ENCODE data around the gene NKX2-4. TPM values are rescaled to one million over a fixed set of nuclear protein-coding genes. Genes with fewer than 3 reads are reported as not detected.
"Not testable (repeated sequence)": the region's sequence is repeated elsewhere in the genome, so short reads cannot be mapped to it uniquely, and the experiment has no call there.

NKX2-4 gene
- polyA plus RNA-seq, 1 donor = not detected

- Histone ChIP-seq H3K27ac (ENCODE audit: low read length) (no peak overlapping the region), H3K4me1 (ENCODE audit: control insufficient read depth, insufficient read depth, low read length) (no peaks in the 10 kb centered on the region), H3K9me3 (ENCODE audit: control insufficient read depth, low read depth, low read length) (no peaks in the 10 kb centered on the region), H3K27me3 (ENCODE audit: control insufficient read depth, insufficient read depth, low read length) (no peaks in the 10 kb centered on the region), H3K36me3 (ENCODE audit: control insufficient read depth, insufficient read depth, low read length) (no peaks in the 10 kb centered on the region), H3K4me3 (ENCODE audit: low read length) (no peak overlapping the region)
- DNase-seq = no peak
- WGBS (ENCODE audit: insufficient coverage, low lambda C conversion rate) = 100% methylated on average over 1 of the region's 4 CpGs
These were observed 24.4 kb upstream of the NKX2-4 start for GRCh38 chr20:21421601-21422236.

DNA sequence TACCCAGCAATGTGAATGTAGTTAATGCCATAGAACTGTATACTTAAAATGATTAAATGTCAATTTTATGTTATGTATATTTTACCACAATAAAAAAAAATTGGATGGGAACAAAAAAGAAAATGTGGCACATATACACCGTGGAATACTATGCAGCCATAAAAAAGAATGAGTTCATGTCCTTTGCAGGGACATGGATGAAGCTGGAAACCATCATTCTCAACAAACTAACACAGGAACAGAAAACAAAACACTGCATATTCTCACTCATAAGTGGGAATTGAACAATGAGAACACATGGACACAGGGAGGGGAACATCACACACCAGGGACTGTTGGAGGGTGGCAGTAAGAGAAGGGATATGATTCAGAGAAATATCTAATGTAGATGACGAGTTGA lies 21.8 kb upstream of the NKX2-4 start:
- H3K9me3 ChIP-seq (ENCODE audit: control insufficient read depth, low read depth, low read length); H3K36me3 ChIP-seq (ENCODE audit: control insufficient read depth, insufficient read depth, low read length); H3K4me3 ChIP-seq (ENCODE audit: low read length); H3K27me3 ChIP-seq (ENCODE audit: control insufficient read depth, insufficient read depth, low read length); H3K4me1 ChIP-seq (ENCODE audit: control insufficient read depth, insufficient read depth, low read length); DNase-seq; H3K27ac ChIP-seq (ENCODE audit: low read length): not testable (repeated sequence)
- WGBS (ENCODE audit: insufficient coverage, low lambda C conversion rate) = no CpG with 5 or more reads among the region's 2 CpGs

DNA sequence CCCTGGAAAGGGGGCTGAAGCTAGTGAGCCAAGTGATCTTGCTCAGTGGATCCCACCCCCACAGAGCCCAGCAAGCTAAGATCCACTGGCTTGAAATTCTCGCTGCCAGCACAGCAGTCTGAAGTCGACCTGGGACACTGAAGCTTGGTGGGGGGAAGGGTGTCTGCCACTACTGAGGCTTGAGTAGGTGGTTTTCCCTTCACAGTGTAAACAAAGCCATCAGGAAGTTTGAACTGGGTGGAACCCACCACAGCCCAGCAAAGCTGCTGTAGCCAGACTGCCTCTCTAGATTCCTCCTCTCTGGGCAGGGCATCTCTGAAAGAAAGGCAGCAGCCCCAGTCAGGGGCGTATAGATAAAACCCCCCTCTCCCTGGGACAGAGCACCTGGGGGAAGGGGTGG lies 16.7 kb upstream of the NKX2-4 start:
- not testable (repeated sequence) for H3K36me3 ChIP-seq (ENCODE audit: control insufficient read depth, insufficient read depth, low read length); H3K27me3 ChIP-seq (ENCODE audit: control insufficient read depth, insufficient read depth, low read length); H3K27ac ChIP-seq (ENCODE audit: low read length); H3K9me3 ChIP-seq (ENCODE audit: control insufficient read depth, low read depth, low read length); H3K4me1 ChIP-seq (ENCODE audit: control insufficient read depth, insufficient read depth, low read length); DNase-seq; H3K4me3 ChIP-seq (ENCODE audit: low read length)
- WGBS (ENCODE audit: insufficient coverage, low lambda C conversion rate) = no CpG with 5 or more reads among the region's 3 CpGs

DNA sequence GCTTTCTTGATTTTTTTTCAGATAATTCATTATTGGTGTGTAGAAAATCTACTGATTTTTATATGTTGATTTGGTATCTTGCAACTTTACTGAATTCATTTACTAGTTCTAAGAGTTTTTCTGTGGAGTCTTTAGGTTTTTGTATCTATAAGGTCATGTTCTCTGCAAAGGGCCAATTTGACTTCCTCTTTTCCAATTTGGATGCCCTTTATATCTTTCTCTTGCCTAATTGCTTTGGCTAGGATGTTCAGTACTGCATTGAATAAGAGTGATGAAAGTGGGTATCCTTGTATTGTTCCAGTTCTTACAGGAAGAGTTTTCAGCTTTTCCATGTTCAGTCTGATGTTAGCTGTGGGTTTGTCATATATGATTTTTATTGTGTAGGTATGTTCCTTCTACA lies 14.4 kb upstream of the NKX2-4 start:
- H3K27me3 ChIP-seq (ENCODE audit: control insufficient read depth, insufficient read depth, low read length) = no peaks in the 10 kb centered on the region
- H3K36me3 ChIP-seq (ENCODE audit: control insufficient read depth, insufficient read depth, low read length) = no peaks in the 10 kb centered on the region
- H3K27ac ChIP-seq (ENCODE audit: low read length) = no peak overlapping the region
- H3K9me3 ChIP-seq (ENCODE audit: control insufficient read depth, low read depth, low read length) = no peaks in the 10 kb centered on the region
- no peak overlapping the region for H3K4me3 ChIP-seq (ENCODE audit: low read length)
- DNase-seq = no peak
- H3K4me1 ChIP-seq (ENCODE audit: control insufficient read depth, insufficient read depth, low read length) = no peaks in the 10 kb centered on the region

DNA sequence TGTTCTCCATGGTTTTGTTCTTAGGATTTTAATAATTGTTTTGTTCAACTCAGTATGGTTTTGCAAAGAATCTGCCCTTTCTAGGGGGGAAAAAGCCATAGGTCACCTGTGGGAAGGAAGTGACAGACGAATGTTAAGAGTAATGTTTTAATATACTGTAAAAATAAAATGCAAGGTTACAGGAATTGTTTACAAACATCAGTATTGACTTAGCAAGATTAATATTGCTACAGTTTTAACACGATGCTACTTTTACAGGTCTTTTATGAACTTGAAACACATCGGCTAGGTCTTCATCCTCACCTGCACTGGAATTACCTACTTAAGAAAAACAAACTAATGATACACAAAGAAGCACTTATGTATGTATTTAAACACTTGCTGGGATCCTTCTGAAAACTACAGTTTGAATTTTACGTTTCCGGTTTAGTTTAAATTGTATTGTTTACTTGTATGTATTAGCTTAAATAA lies 1.7 kb upstream of the NKX2-4 start:
- Histone ChIP-seq H3K4me3 (ENCODE audit: low read length) (no peak overlapping the region), H3K4me1 (ENCODE audit: control insufficient read depth, insufficient read depth, low read length) (no peaks in the 10 kb centered on the region), H3K27ac (ENCODE audit: low read length) (no peak overlapping the region), H3K27me3 (ENCODE audit: control insufficient read depth, insufficient read depth, low read length) (peaks cover 65% of the 10 kb centered on the region), H3K36me3 (ENCODE audit: control insufficient read depth, insufficient read depth, low read length) (no peaks in the 10 kb centered on the region), H3K9me3 (ENCODE audit: control insufficient read depth, low read depth, low read length) (no peaks in the 10 kb centered on the region)
- WGBS (ENCODE audit: insufficient coverage, low lambda C conversion rate) = 24% methylated on average over 4 of the region's 5 CpGs
- no peak for DNase-seq

- 18% methylated on average over 5 of the region's 10 CpGs for WGBS (ENCODE audit: insufficient coverage, low lambda C conversion rate)
- H3K27me3 ChIP-seq (ENCODE audit: control insufficient read depth, insufficient read depth, low read length) = peaks cover 72% of the 10 kb centered on the region
- no peak overlapping the region for H3K27ac ChIP-seq (ENCODE audit: low read length)
- no peaks in the 10 kb centered on the region for H3K4me1 ChIP-seq (ENCODE audit: control insufficient read depth, insufficient read depth, low read length)
- no peak overlapping the region for H3K4me3 ChIP-seq (ENCODE audit: low read length)
- H3K36me3 ChIP-seq (ENCODE audit: control insufficient read depth, insufficient read depth, low read length) = no peaks in the 10 kb centered on the region
- no peaks in the 10 kb centered on the region for H3K9me3 ChIP-seq (ENCODE audit: control insufficient read depth, low read depth, low read length)
- no peak for DNase-seq
These were observed 1.0 kb upstream of the NKX2-4 start for GRCh38 chr20:21398109-21399004.

GRCh38 chr20:21396599-21397340 lies 556 bp downstream of the NKX2-4 start:
- Histone ChIP-seq H3K9me3 (ENCODE audit: control insufficient read depth, low read depth, low read length) (no peaks in the 10 kb centered on the region), H3K4me1 (ENCODE audit: control insufficient read depth, insufficient read depth, low read length) (no peaks in the 10 kb centered on the region), H3K4me3 (ENCODE audit: low read length) (no peak overlapping the region), H3K27me3 (ENCODE audit: control insufficient read depth, insufficient read depth, low read length) (peaks cover 80% of the 10 kb centered on the region), H3K27ac (ENCODE audit: low read length) (no peak overlapping the region), H3K36me3 (ENCODE audit: control insufficient read depth, insufficient read depth, low read length) (no peaks in the 10 kb centered on the region)
- WGBS (ENCODE audit: insufficient coverage, low lambda C conversion rate) = no CpG with 5 or more reads among the region's 116 CpGs
- DNase-seq = peak in 1 of 2 donors; percentile 27

- peak in 1 of 2 donors; percentile 58 for DNase-seq
- no peaks in the 10 kb centered on the region for H3K9me3 ChIP-seq (ENCODE audit: control insufficient read depth, low read depth, low read length)
- H3K4me1 ChIP-seq (ENCODE audit: control insufficient read depth, insufficient read depth, low read length) = no peaks in the 10 kb centered on the region
- no peaks in the 10 kb centered on the region for H3K36me3 ChIP-seq (ENCODE audit: control insufficient read depth, insufficient read depth, low read length)
- no peak overlapping the region for H3K4me3 ChIP-seq (ENCODE audit: low read length)
- no CpG with 5 or more reads among the region's 103 CpGs for WGBS (ENCODE audit: insufficient coverage, low lambda C conversion rate)
- H3K27ac ChIP-seq (ENCODE audit: low read length) = no peak overlapping the region
- peaks cover 86% of the 10 kb centered on the region for H3K27me3 ChIP-seq (ENCODE audit: control insufficient read depth, insufficient read depth, low read length)
These were observed 1.4 kb downstream of the NKX2-4 start for GRCh38 chr20:21395666-21396598.

GRCh38 chr20:21395051-21395665 lies 2.2 kb downstream of the NKX2-4 start:
- H3K4me1 ChIP-seq (ENCODE audit: control insufficient read depth, insufficient read depth, low read length) = no peaks in the 10 kb centered on the region
- H3K9me3 ChIP-seq (ENCODE audit: control insufficient read depth, low read depth, low read length) = no peaks in the 10 kb centered on the region
- DNase-seq = peak in 1 of 2 donors; percentile 22
- H3K36me3 ChIP-seq (ENCODE audit: control insufficient read depth, insufficient read depth, low read length) = no peaks in the 10 kb centered on the region
- no peak overlapping the region for H3K4me3 ChIP-seq (ENCODE audit: low read length)
- H3K27ac ChIP-seq (ENCODE audit: low read length) = no peak overlapping the region
- peaks cover 82% of the 10 kb centered on the region for H3K27me3 ChIP-seq (ENCODE audit: control insufficient read depth, insufficient read depth, low read length)
- WGBS (ENCODE audit: insufficient coverage, low lambda C conversion rate) = 20% methylated on average over 1 of the region's 6 CpGs

All from large intestine (tissue), 3 donors.